ENCODE results near the gene CNIH3. TPM values are rescaled to one million over a fixed set of nuclear protein-coding genes. Genes with fewer than 3 reads are reported as not detected.
"Not testable (repeated sequence)": the region's sequence is repeated elsewhere in the genome, so short reads cannot be mapped to it uniquely, and the experiment has no call there.

Gene CNIH3
- 2.6 TPM for total RNA-seq
- polyA plus RNA-seq: 1 to 10 TPM; 1.4 to 2.5 (median 1.9) TPM

DNA sequence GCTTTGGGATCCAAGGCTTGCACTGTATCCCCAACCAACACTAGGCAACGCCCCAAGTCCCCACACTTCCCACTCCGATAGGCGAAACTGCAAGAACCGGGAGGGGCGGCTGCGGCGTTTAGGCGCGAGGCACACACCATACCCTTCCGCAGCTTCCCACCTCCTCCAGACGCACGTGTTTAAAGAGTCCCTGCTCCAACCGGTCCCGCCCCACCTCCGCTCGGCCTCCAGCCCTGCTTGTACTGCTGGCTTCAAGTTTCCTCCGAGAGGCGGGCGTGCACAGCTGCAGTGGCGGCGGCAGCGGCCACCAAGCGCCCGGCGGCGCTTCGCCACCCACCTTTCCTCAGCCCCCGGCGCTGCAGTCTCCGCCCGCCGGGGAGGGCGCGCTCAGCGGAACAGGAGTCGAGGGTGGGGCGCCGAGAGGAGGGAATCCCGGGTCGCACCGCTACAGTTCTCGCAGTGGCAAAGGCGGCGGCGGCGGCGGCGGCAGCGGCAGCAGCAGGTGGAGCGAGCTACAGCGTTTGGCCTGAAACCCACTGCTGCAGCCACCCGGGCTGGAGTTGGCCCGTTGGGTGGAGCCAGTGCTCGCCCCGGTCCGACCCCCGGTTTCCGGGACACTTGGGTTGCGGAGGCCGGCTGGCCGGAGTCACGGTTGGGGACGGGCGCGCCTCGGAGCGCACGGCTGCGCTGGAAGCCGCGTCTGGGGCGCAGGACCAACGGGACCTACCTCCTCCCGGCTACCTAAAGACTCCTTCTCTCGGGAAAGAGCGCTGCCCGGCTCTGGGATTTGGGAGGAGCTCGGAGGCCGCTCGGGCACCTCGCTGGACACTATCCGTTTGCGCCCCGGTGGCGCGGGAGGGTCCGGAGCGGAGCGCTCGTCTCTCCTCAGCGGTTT is at the start of gene CNIH3:
Gene CNIH3, plus strand, starts transcription at position 457 of the 895 bp plus-strand sequence. CDS start 858 bp downstream, outside the sequence.
- Mint-ChIP-seq H3K27me3 (peaks cover 67% of the 10 kb centered on the region), H3K36me3 (no peaks in the 10 kb centered on the region)

DNA sequence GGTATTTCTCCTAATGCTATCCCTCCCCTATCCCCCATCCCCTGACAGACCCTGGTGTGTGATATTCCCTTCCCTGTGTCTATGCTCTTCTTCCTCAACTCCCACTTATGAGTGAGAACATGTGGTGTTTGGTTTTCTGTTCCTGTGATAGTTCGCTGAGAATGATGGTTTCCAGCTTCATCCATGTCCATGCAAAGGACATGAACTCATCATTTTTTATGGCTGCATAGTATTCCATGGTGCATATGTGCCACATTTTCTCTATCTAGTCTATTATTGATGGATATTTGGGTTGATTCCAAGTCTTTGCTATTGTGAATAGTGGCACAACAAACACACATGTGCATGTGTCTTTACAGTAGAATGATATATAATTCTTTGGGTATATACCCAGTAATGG is 49.6 kb upstream of the CNIH3 start:
- H3K4me3 Mint-ChIP-seq; H3K9me3 ChIP-seq (ENCODE audit: control insufficient read depth in 2 of 2, low read length in 2 of 2); H3K27ac Mint-ChIP-seq; DNase-seq; ATAC-seq (ENCODE audit: low read depth in 2 of 2); H3K36me3 Mint-ChIP-seq; H3K4me1 Mint-ChIP-seq; H3K27ac ChIP-seq (ENCODE audit: insufficient read depth, low read length, poor library complexity, severe bottlenecking); H3K36me3 ChIP-seq (ENCODE audit: control insufficient read depth, insufficient read depth, low read length); H3K4me3 ChIP-seq (ENCODE audit: low read depth, low read length); H3K27me3 ChIP-seq (ENCODE audit: control insufficient read depth, insufficient read depth, low read length); H3K9me3 Mint-ChIP-seq; H3K4me1 ChIP-seq (ENCODE audit: control insufficient read depth, insufficient read depth, low read length, poor library complexity, severe bottlenecking): not testable (repeated sequence)
- peaks cover 12% of the 10 kb centered on the region for H3K27me3 Mint-ChIP-seq

More for the DNA sequence above, at the start of gene CNIH3:
- Histone ChIP-seq H3K27me3 (ENCODE audit: control insufficient read depth, insufficient read depth, low read length) (peaks cover 26% of the 10 kb centered on the region), H3K9me3 (ENCODE audit: control insufficient read depth in 2 of 2, low read length in 2 of 2) (no peaks in the 10 kb centered on the region), H3K4me3 (ENCODE audit: low read depth, low read length) (peak within 1 kb of the TSS; percentile 26), H3K27ac (ENCODE audit: insufficient read depth, low read length, poor library complexity, severe bottlenecking) (no peak within 1 kb of the TSS), H3K36me3 (ENCODE audit: control insufficient read depth, insufficient read depth, low read length) (no peaks in the 10 kb centered on the region), H3K4me1 (ENCODE audit: control insufficient read depth, insufficient read depth, low read length, poor library complexity, severe bottlenecking) (peaks cover 26% of the 10 kb centered on the region)
- no peak within 1 kb of the TSS for H3K27ac Mint-ChIP-seq
- H3K9me3 Mint-ChIP-seq: peaks cover 0 to 2% (median 0%) of the 10 kb centered on the region in 7 donors
- peaks cover 5 to 26% (median 13%) of the 10 kb centered on the region in 4 donors for H3K4me1 Mint-ChIP-seq
- ATAC-seq (ENCODE audit: low read depth in 2 of 2) (peak in 1 of 2 donors; percentile 34), DNase-seq (peak in 2 of 3 donors; percentile 21 to 29)
- peak within 1 kb of the TSS; percentile 54 to 83 (median 76) for H3K4me3 Mint-ChIP-seq

DNA sequence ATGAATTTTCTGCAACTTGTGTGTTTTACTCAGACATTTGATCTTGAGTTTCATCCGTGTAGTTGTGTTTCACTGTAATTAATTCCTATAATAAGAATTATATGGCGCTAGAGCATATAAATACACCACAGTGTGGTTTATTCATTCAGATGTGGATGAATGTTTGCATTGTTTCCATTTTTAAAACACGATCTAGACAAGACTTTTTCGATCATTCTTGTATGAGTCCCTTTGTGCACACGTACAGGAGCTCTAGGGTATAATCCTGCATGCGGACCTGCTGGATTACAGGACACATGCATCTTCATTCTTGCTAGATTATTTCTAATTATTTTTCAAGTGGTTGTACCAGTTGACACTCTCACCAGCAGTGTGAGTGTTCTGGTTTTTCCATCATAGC is 46.8 kb upstream of the CNIH3 start:
- Histone ChIP-seq H3K27me3 (ENCODE audit: control insufficient read depth, insufficient read depth, low read length) (no peaks in the 10 kb centered on the region), H3K27ac (ENCODE audit: insufficient read depth, low read length, poor library complexity, severe bottlenecking) (no peak overlapping the region), H3K9me3 (ENCODE audit: control insufficient read depth in 2 of 2, low read length in 2 of 2) (no peaks in the 10 kb centered on the region), H3K4me1 (ENCODE audit: control insufficient read depth, insufficient read depth, low read length, poor library complexity, severe bottlenecking) (no peaks in the 10 kb centered on the region), H3K4me3 (ENCODE audit: low read depth, low read length) (no peak overlapping the region), H3K36me3 (ENCODE audit: control insufficient read depth, insufficient read depth, low read length) (no peaks in the 10 kb centered on the region)
- no peaks in the 10 kb centered on the region for H3K4me1 Mint-ChIP-seq
- no peak for DNase-seq
- peaks cover 18% of the 10 kb centered on the region for H3K27me3 Mint-ChIP-seq
- no peak overlapping the region for H3K4me3 Mint-ChIP-seq
- no peaks in the 10 kb centered on the region for H3K36me3 Mint-ChIP-seq
- peaks cover 0 to 5% (median 0%) of the 10 kb centered on the region in 7 donors for H3K9me3 Mint-ChIP-seq
- no peak for ATAC-seq (ENCODE audit: low read depth in 2 of 2)
- no peak overlapping the region for H3K27ac Mint-ChIP-seq

DNA sequence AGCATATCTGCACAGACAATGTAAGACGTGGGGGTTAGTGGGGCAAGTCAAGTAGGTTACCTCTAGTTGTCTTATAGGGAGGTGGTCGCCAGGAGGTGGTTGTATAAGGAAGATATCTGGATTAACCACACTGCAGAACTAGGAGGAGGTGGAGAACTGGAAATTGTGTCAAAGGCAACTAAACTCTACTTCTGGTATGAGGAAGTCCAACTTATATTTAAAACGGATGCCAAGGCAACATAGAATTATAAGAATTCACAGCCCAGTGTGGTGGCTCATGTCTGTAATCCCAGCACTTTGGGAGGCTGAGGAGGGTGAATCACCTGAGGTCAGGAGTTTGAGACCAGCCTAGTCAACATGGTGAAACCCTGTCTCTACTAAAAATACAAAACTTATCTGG is 44.1 kb upstream of the CNIH3 start:
- H3K4me3 ChIP-seq (ENCODE audit: low read depth, low read length); H3K36me3 ChIP-seq (ENCODE audit: control insufficient read depth, insufficient read depth, low read length); H3K36me3 Mint-ChIP-seq; H3K27me3 ChIP-seq (ENCODE audit: control insufficient read depth, insufficient read depth, low read length); H3K4me1 Mint-ChIP-seq; H3K4me3 Mint-ChIP-seq; H3K9me3 Mint-ChIP-seq; ATAC-seq (ENCODE audit: low read depth in 2 of 2); H3K9me3 ChIP-seq (ENCODE audit: control insufficient read depth in 2 of 2, low read length in 2 of 2); DNase-seq; H3K4me1 ChIP-seq (ENCODE audit: control insufficient read depth, insufficient read depth, low read length, poor library complexity, severe bottlenecking); H3K27ac ChIP-seq (ENCODE audit: insufficient read depth, low read length, poor library complexity, severe bottlenecking); H3K27ac Mint-ChIP-seq: not testable (repeated sequence)
- H3K27me3 Mint-ChIP-seq: peaks cover 21% of the 10 kb centered on the region

DNA sequence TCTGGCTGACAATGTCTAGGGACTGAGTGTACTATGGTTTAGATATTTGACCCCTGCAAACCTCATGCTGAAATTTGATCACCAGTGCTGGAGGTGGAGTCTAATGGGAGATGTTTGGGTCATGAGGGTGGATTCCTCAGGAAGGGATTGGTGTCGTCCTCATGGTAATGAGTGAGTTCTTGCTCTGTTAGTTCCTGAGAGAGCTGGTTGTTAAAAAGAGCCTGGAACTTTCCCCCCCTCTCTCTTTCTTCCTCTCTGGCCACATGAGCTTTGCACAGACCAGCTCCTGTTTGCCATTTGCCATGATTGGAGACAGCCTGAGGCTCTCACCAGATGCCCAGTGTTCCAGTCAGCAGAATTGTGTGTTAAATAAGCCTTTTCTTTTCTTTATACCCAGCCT is 36.6 kb upstream of the CNIH3 start:
- no peak overlapping the region for H3K27ac ChIP-seq (ENCODE audit: insufficient read depth, low read length, poor library complexity, severe bottlenecking)
- no peaks in the 10 kb centered on the region for H3K36me3 ChIP-seq (ENCODE audit: control insufficient read depth, insufficient read depth, low read length)
- peaks cover 0 to 8% of the 10 kb centered on the region in 2 experiments for H3K9me3 ChIP-seq (ENCODE audit: control insufficient read depth in 2 of 2, low read length in 2 of 2)
- H3K4me3 ChIP-seq (ENCODE audit: low read depth, low read length): no peak overlapping the region
- no peak overlapping the region for H3K27ac Mint-ChIP-seq
- no peak overlapping the region for H3K4me3 Mint-ChIP-seq
- peaks cover 27% of the 10 kb centered on the region for H3K27me3 Mint-ChIP-seq
- no peaks in the 10 kb centered on the region for H3K4me1 ChIP-seq (ENCODE audit: control insufficient read depth, insufficient read depth, low read length, poor library complexity, severe bottlenecking)
- no peak for DNase-seq
- H3K4me1 Mint-ChIP-seq: no peaks in the 10 kb centered on the region
- no peak for ATAC-seq (ENCODE audit: low read depth in 2 of 2)
- peaks cover 4 to 18% (median 11%) of the 10 kb centered on the region in 7 donors for H3K9me3 Mint-ChIP-seq
- no peaks in the 10 kb centered on the region for H3K36me3 Mint-ChIP-seq
- H3K27me3 ChIP-seq (ENCODE audit: control insufficient read depth, insufficient read depth, low read length): peaks cover 21% of the 10 kb centered on the region

DNA sequence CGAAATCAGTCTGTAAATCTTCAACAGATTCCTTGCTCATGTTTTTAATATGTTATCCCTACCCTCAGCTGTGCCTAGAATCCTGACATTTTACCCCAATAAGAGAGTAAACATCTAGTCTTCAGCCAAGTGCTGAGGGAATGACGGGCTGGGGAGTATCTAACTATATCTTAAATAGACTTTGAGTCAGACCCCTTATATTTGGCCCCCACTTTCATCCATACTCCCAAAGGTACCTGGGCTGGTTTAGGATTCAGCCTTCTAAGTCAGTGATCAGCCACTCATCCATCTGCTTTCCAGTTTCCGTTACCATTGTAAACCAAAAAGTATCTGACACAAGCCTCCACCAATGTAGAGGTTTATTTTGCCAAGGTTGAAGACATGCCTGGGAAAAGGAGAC is 36.1 kb upstream of the CNIH3 start:
- Mint-ChIP-seq H3K4me1 (no peaks in the 10 kb centered on the region), H3K27ac (no peak overlapping the region), H3K4me3 (no peak overlapping the region), H3K9me3 (peaks cover 4 to 18% (median 11%) of the 10 kb centered on the region in 7 donors), H3K27me3 (peaks cover 30% of the 10 kb centered on the region), H3K36me3 (no peaks in the 10 kb centered on the region)
- ATAC-seq (ENCODE audit: low read depth in 2 of 2) (no peak), DNase-seq (no peak)
- peaks cover 21% of the 10 kb centered on the region for H3K27me3 ChIP-seq (ENCODE audit: control insufficient read depth, insufficient read depth, low read length)
- H3K4me3 ChIP-seq (ENCODE audit: low read depth, low read length): no peak overlapping the region
- H3K9me3 ChIP-seq (ENCODE audit: control insufficient read depth in 2 of 2, low read length in 2 of 2): peaks cover 0 to 8% of the 10 kb centered on the region in 2 experiments
- H3K27ac ChIP-seq (ENCODE audit: insufficient read depth, low read length, poor library complexity, severe bottlenecking): no peak overlapping the region
- no peaks in the 10 kb centered on the region for H3K4me1 ChIP-seq (ENCODE audit: control insufficient read depth, insufficient read depth, low read length, poor library complexity, severe bottlenecking)
- H3K36me3 ChIP-seq (ENCODE audit: control insufficient read depth, insufficient read depth, low read length): no peaks in the 10 kb centered on the region

DNA sequence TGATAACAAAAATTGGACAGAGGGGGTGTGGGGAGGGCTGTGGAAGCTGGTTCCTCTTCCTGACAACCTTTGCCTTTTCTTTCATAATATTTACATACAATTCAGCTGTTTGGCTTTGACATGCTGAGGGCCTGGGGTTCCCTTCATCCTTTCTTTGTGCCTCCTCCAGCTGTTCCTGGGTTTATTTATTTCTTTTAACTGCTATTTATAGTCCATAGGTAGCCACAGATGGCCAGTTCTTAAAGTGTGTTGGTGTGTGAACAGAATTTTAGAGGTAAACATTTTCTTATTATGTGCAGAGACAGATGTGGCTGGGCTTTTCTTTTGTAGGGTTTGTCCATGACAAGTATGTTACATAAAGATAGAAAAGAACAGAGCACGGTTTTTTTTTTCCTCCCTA is 34.1 kb upstream of the CNIH3 start:
- peaks cover 4% of the 10 kb centered on the region for H3K36me3 Mint-ChIP-seq
- H3K4me1 ChIP-seq (ENCODE audit: control insufficient read depth, insufficient read depth, low read length, poor library complexity, severe bottlenecking): no peaks in the 10 kb centered on the region
- H3K27ac Mint-ChIP-seq: no peak overlapping the region
- H3K36me3 ChIP-seq (ENCODE audit: control insufficient read depth, insufficient read depth, low read length): no peaks in the 10 kb centered on the region
- no peak overlapping the region for H3K4me3 Mint-ChIP-seq
- ATAC-seq (ENCODE audit: low read depth in 2 of 2) (no peak), DNase-seq (no peak)
- peaks cover 4 to 10% (median 5%) of the 10 kb centered on the region in 7 donors for H3K9me3 Mint-ChIP-seq
- H3K9me3 ChIP-seq (ENCODE audit: control insufficient read depth in 2 of 2, low read length in 2 of 2): no peaks in the 10 kb centered on the region
- H3K4me3 ChIP-seq (ENCODE audit: low read depth, low read length): no peak overlapping the region
- peaks cover 27% of the 10 kb centered on the region for H3K27me3 Mint-ChIP-seq
- H3K27me3 ChIP-seq (ENCODE audit: control insufficient read depth, insufficient read depth, low read length): peaks cover 16% of the 10 kb centered on the region
- no peaks in the 10 kb centered on the region for H3K4me1 Mint-ChIP-seq
- H3K27ac ChIP-seq (ENCODE audit: insufficient read depth, low read length, poor library complexity, severe bottlenecking): no peak overlapping the region

DNA sequence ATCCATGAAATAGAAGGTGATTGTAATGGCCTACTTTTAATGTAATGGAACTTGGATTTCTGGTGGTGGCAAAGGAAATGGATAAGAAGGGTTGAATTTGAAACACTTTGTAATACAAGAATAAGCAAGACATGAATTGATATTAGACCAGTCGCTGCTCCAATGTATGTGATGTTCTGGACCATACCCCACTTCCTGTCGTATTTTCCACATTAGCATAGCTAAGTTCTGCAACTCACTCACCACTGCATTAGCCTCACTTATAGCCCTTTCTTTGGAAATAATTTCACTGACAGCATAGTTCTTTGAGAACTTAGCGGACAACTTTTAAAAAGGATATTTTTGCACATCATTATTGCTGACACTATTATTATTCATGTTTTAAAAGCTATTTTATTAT is 32.3 kb upstream of the CNIH3 start:
- H3K27me3 ChIP-seq (ENCODE audit: control insufficient read depth, insufficient read depth, low read length): peaks cover 8% of the 10 kb centered on the region
- H3K4me3 ChIP-seq (ENCODE audit: low read depth, low read length): no peak overlapping the region
- no peaks in the 10 kb centered on the region for H3K36me3 ChIP-seq (ENCODE audit: control insufficient read depth, insufficient read depth, low read length)
- DNase-seq (no peak), ATAC-seq (ENCODE audit: low read depth in 2 of 2) (no peak)
- Mint-ChIP-seq H3K36me3 (peaks cover 9% of the 10 kb centered on the region), H3K4me1 (no peaks in the 10 kb centered on the region), H3K9me3 (peaks cover 0 to 6% (median 0%) of the 10 kb centered on the region in 7 donors), H3K4me3 (no peak overlapping the region), H3K27ac (no peak overlapping the region), H3K27me3 (peaks cover 17% of the 10 kb centered on the region)
- H3K27ac ChIP-seq (ENCODE audit: insufficient read depth, low read length, poor library complexity, severe bottlenecking): no peak overlapping the region
- H3K9me3 ChIP-seq (ENCODE audit: control insufficient read depth in 2 of 2, low read length in 2 of 2): no peaks in the 10 kb centered on the region
- H3K4me1 ChIP-seq (ENCODE audit: control insufficient read depth, insufficient read depth, low read length, poor library complexity, severe bottlenecking): no peaks in the 10 kb centered on the region
